Measurements from ENCODE around the gene TMEM131L.
"Not testable (repeated sequence)": the region's sequence is repeated elsewhere in the genome, so short reads cannot be mapped to it uniquely, and the experiment has no call there.

Gene TMEM131L

GRCh38 chr4:153609070-153609469 lies 142.9 kb downstream of the TMEM131L start:
- in situ Hi-C loops (cut with HindIII; ENCODE audit: low sequenced_read_pairs) = not testable (repeated sequence)

- in situ Hi-C loops (cut with HindIII; ENCODE audit: low sequenced_read_pairs) = no loop called here
These were observed 144.6 kb downstream of the TMEM131L start for GRCh38 chr4:153610623-153611376.

- in situ Hi-C loops (cut with HindIII; ENCODE audit: low sequenced_read_pairs) = no loop called here
These were observed 145.5 kb downstream of the TMEM131L start for GRCh38 chr4:153611679-153612078.

GRCh38 chr4:153612878-153613277 lies 146.7 kb downstream of the TMEM131L start:
- in situ Hi-C loops (cut with HindIII; ENCODE audit: low sequenced_read_pairs) = no loop called here

- in situ Hi-C loops (cut with HindIII; ENCODE audit: low sequenced_read_pairs) = no loop called here
These were observed 149.9 kb downstream of the TMEM131L start for GRCh38 chr4:153616006-153616555.

GRCh38 chr4:153618833-153619232 lies 152.7 kb downstream of the TMEM131L start:
- in situ Hi-C loops (cut with HindIII; ENCODE audit: low sequenced_read_pairs) = no loop called here

- in situ Hi-C loops (cut with HindIII; ENCODE audit: low sequenced_read_pairs) = no loop called here
These were observed 153.7 kb downstream of the TMEM131L start for GRCh38 chr4:153619811-153620210.

- in situ Hi-C loops (cut with HindIII; ENCODE audit: low sequenced_read_pairs) = no loop called here
These were observed 154.2 kb downstream of the TMEM131L start for GRCh38 chr4:153620352-153620751.

- in situ Hi-C loops (cut with HindIII; ENCODE audit: low sequenced_read_pairs) = no loop called here
These were observed 155.9 kb downstream of the TMEM131L start for GRCh38 chr4:153622093-153622492.

GRCh38 chr4:153622778-153623240 lies 156.6 kb downstream of the TMEM131L start:
- in situ Hi-C loops (cut with HindIII; ENCODE audit: low sequenced_read_pairs) = no loop called here

- in situ Hi-C loops (cut with HindIII; ENCODE audit: low sequenced_read_pairs) = no loop called here
These were observed 157.3 kb downstream of the TMEM131L start for GRCh38 chr4:153623491-153623890.

- in situ Hi-C loops (cut with HindIII; ENCODE audit: low sequenced_read_pairs) = no loop called here
These were observed 162.7 kb downstream of the TMEM131L start for GRCh38 chr4:153628796-153629315.

- in situ Hi-C loops (cut with HindIII; ENCODE audit: low sequenced_read_pairs) = no loop called here
These were observed 163.6 kb downstream of the TMEM131L start for GRCh38 chr4:153629776-153630175.

GRCh38 chr4:153634738-153635353 lies 168.7 kb downstream of the TMEM131L start:
- in situ Hi-C loops (cut with HindIII; ENCODE audit: low sequenced_read_pairs) = no loop called here

- in situ Hi-C loops (cut with HindIII; ENCODE audit: low sequenced_read_pairs) = no loop called here
These were observed 169.7 kb downstream of the TMEM131L start for GRCh38 chr4:153635846-153636245.

- in situ Hi-C loops (cut with HindIII; ENCODE audit: low sequenced_read_pairs) = no loop called here
These were observed 171.0 kb downstream of the TMEM131L start for GRCh38 chr4:153637201-153637600.

GRCh38 chr4:153638011-153638410 lies 171.9 kb downstream of the TMEM131L start:
- in situ Hi-C loops (cut with HindIII; ENCODE audit: low sequenced_read_pairs) = no loop called here

GRCh38 chr4:153638999-153639398 lies 172.8 kb downstream of the TMEM131L start:
- in situ Hi-C loops (cut with HindIII; ENCODE audit: low sequenced_read_pairs) = no loop called here

GRCh38 chr4:153639833-153640802 lies 174.0 kb downstream of the TMEM131L start:
- in situ Hi-C loops (cut with HindIII; ENCODE audit: low sequenced_read_pairs) = no loop called here

- in situ Hi-C loops (cut with HindIII; ENCODE audit: low sequenced_read_pairs) = no loop called here
These were observed 175.4 kb downstream of the TMEM131L start for GRCh38 chr4:153641532-153641931.

All from DLD1 (cell line).